ENCODE data around the gene PCSK4. TPM values are rescaled to one million over a fixed set of nuclear protein-coding genes. Genes with fewer than 3 reads are reported as not detected.

Gene PCSK4
- total and polyA plus RNA-seq, 10 of the 15 experiments (the other 5 are each of a cell fraction or from before 2014, with no cell fraction given), result 0.27 to 0.99 (median 0.40) TPM; not detected in 3

DNA sequence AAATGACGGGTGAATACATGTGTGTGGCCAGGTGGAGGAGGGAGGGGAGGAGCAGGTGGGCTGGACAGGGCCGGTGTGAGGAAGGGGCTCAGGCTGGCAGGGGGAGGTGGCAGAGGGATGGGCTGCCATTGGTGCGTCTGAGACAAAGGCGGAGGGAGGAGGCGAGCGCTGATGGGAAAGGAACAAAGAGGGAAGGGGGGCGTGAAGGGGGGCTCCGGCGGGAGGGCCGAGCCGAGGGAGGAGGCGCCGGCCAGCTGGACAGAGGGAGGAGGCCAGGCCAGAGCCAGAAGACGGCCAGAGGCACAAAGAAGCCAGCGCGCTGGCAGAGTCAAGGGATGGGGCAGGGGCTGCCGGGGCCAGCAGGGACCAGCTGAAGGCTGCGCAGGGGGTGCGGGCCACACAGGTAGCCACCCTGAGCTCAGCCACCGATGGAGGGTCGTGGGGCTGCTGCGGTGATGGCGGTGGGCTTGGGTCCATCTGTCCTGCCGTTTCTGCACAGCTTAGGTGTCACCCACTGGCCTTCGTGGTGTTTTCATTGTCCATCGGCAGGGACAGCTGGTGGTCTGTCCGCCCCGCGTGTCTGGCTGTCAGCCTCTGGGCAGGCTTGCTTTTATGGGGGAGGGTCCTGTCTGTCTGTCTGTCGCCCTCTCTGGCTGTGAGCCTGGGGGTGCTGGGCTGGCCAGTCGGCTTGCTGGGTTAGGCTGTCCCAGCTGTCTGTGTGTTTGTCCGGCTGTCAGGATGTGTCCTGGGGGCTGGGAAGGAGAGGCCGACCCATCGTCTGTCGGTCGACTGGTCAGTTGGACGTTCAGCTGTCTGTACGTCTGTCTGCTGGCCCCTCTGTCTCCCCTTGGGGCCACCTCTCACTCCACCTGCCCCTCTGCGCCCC is 38.0 kb downstream of the PCSK4 start:
- WGBS (ENCODE audit: insufficient coverage, insufficient replicate concordance, low lambda C conversion rate, missing lambda C conversion rate), result 36% methylated on average over 29 of the region's 39 CpGs

More for the DNA sequence above, 38.0 kb downstream of the PCSK4 start:
- TF ChIP-seq GATAD2B (conservative IDR thresholded peaks at IDR 0.05; ENCODE audit: low read depth), result no peak
- TF ChIP-seq ATF7 (IDR thresholded peaks at IDR 0.05; ENCODE audit: low read depth), result no peak
- TF ChIP-seq NFYB (IDR thresholded peaks at IDR 0.05; ENCODE audit: insufficient read depth, low read depth, low read length), result no peak
- TF ChIP-seq CBFB (IDR thresholded peaks at IDR 0.05; ENCODE audit: low read depth), result no peak
- no peak for TF ChIP-seq BRCA1 (IDR thresholded peaks at IDR 0.05; ENCODE audit: low read depth, low read length)
- TF ChIP-seq ZNF217 (IDR thresholded peaks at IDR 0.05), result no peak
- TF ChIP-seq, protein P1, sequence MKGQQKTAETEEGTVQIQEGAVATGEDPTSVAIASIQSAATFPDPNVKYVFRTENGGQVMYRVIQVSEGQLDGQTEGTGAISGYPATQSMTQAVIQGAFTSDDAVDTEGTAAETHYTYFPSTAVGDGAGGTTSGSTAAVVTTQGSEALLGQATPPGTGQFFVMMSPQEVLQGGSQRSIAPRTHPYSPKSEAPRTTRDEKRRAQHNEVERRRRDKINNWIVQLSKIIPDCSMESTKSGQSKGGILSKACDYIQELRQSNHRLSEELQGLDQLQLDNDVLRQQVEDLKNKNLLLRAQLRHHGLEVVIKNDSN (IDR thresholded peaks at IDR 0.05; ENCODE audit: borderline replicate concordance, extremely low read length, insufficient read depth, low read depth, low read length), result no peak
- no peak for TF ChIP-seq ESRRA (IDR thresholded peaks at IDR 0.05; ENCODE audit: low read length)
- H3K9ac ChIP-seq (ENCODE audit: control insufficient read depth, insufficient read depth, low read length), result no peak overlapping the region
- ChIA-PET RAD21 (ENCODE audit: unreplicated experiment) (no interaction called here), POLR2A (interaction anchor here (0.6 kb wide), 1 partner anchor 16 kb away, joined by 3 read pairs; no protein-coding TSS in a partner anchor), SMC1A (ENCODE audit: uncharacterized antibody, unreplicated experiment) (no interaction called here), CTCF (no interaction called here)
- H3K4me1 ChIP-seq (ENCODE audit: control insufficient read depth, insufficient read depth, low read length), result peaks cover 3% of the 10 kb centered on the region
- no peak overlapping the region for H3K4me2 ChIP-seq (ENCODE audit: control insufficient read depth, insufficient read depth)
- FAIRE-seq, result no peak
- no peaks in the 10 kb centered on the region for H3K36me3 ChIP-seq (ENCODE audit: control insufficient read depth in 2 of 2, insufficient read depth in 2 of 2, low read length in 1 of 2)
- no peak for DNase-seq (ENCODE audit: low read depth, low spot score)
- no peaks in the 10 kb centered on the region for H3K79me2 ChIP-seq (ENCODE audit: control insufficient read depth, insufficient read depth, low read length)
- no peak overlapping the region for H3K27ac ChIP-seq (ENCODE audit: control insufficient read depth, insufficient read depth)
- intact Hi-C loops (cut with micrococcal nuclease; ENCODE audit: unreplicated experiment), result no loop called here
- H2AFZ ChIP-seq (ENCODE audit: control insufficient read depth, low read depth, low read length), result no peak overlapping the region
- peaks cover 10 to 11% of the 10 kb centered on the region in 2 experiments for H3K27me3 ChIP-seq (replicated peaks in 1 of 2; ENCODE audit: control insufficient read depth in 2 of 2, insufficient read depth in 2 of 2, low read length in 1 of 2)
- BruUV-seq (replicated peaks), result no TSS peak
- no peak overlapping the region for H3K4me3 ChIP-seq
- ATAC-seq, result no peak
- H4K20me1 ChIP-seq (ENCODE audit: control insufficient read depth, insufficient read depth), result no peaks in the 10 kb centered on the region
- H3K9me3 ChIP-seq (replicated peaks; ENCODE audit: control insufficient read depth, insufficient read depth, low read length), result no peaks in the 10 kb centered on the region; the same call in 2 of the 3 replicates
- in situ Hi-C loops (cut with MboI), result no loop called here

All from GM12878 (cell line).